ENCODE data around the gene KRT74.
"Not testable (repeated sequence)": the region's sequence is repeated elsewhere in the genome, so short reads cannot be mapped to it uniquely, and the experiment has no call there.

GRCh38 chr12:52594237-52594636, 20.6 kb upstream of the KRT74 start:
- not testable (repeated sequence) for TF ChIP-seq POLR2AphosphoS5 (IDR thresholded peaks at IDR 0.05; ENCODE audit: low read depth, low read length); ARHGAP35 (CRISPR knock-in tag; IDR thresholded peaks at IDR 0.05; ENCODE audit: borderline replicate concordance); ZNF143 (CRISPR knock-in tag; IDR thresholded peaks at IDR 0.05); MAFK (conservative IDR thresholded peaks at IDR 0.05 in 1 of 2, IDR thresholded peaks at IDR 0.05 in 1 of 2; ENCODE audit: low read length in 2 of 2); POLR2A (IDR thresholded peaks at IDR 0.05; ENCODE audit: insufficient read depth in 1 of 2, low read depth in 2 of 2, low read length in 2 of 2); ZNF746 (CRISPR knock-in tag; IDR thresholded peaks at IDR 0.05); CHCHD3 (CRISPR knock-in tag; IDR thresholded peaks at IDR 0.05); ZNF331 (CRISPR knock-in tag; IDR thresholded peaks at IDR 0.05); TAF1 (CRISPR knock-in tag; IDR thresholded peaks at IDR 0.05); U2AF2 (IDR thresholded peaks at IDR 0.05; ENCODE audit: low read depth, low read length)

Data from HepG2 (cell line).